Measurements from ENCODE around the gene PTH2.
A peak's percentile ranks its signal among the peaks of the same experiment; 100 is the strongest.

PTH2 gene

DNA sequence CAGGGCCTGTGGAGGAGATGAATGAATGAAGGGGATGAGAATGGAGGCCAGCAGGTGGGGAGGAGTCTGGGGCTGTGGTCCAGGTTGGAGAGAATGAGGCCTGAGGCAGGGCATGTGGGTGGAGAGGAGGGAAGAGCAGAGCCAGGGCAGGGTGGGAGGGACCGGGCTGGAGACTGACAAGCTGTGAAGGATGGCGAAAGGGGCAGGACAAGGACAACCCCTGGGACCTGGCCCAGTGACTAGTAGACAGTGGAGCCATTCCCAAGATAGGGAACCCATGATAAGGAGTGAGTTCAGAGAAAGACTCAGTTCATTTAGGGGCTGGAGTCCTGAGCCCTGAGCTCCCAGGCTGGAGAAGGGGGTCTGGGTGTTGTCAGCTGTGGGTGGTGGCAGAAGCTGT is 3.0 kb downstream of the PTH2 start:
- no peak overlapping the region for H3K9ac ChIP-seq (ENCODE audit: low read depth, low read length)
- H3K4me3 ChIP-seq (ENCODE audit: low read depth, low read length): no peak overlapping the region
- peaks cover 20% of the 10 kb centered on the region; the same call in 1 of the 2 replicates for H3K4me1 ChIP-seq (ENCODE audit: control insufficient read depth, insufficient read depth, low read length)
- H3K36me3 ChIP-seq (ENCODE audit: control insufficient read depth, insufficient read depth, low read length): no peaks in the 10 kb centered on the region
- H3K27ac ChIP-seq (ENCODE audit: low read depth, low read length): no peak overlapping the region
- H3K27me3 ChIP-seq (ENCODE audit: control insufficient read depth, insufficient read depth, low read length): peaks cover 40% of the 10 kb centered on the region
- no peaks in the 10 kb centered on the region for H3K9me3 ChIP-seq (ENCODE audit: control insufficient read depth, insufficient read depth, low read length)

GRCh38 chr19:49419173-49419572 is 4.1 kb downstream of the PTH2 start:
- Histone ChIP-seq H3K4me3 (ENCODE audit: low read depth, low read length) (no peak overlapping the region), H3K4me1 (ENCODE audit: control insufficient read depth, insufficient read depth, low read length) (peaks cover 24% of the 10 kb centered on the region; the same call in 1 of the 2 replicates), H3K9ac (ENCODE audit: low read depth, low read length) (no peak overlapping the region), H3K27ac (ENCODE audit: low read depth, low read length) (no peak overlapping the region), H3K36me3 (ENCODE audit: control insufficient read depth, insufficient read depth, low read length) (no peaks in the 10 kb centered on the region), H3K27me3 (ENCODE audit: control insufficient read depth, insufficient read depth, low read length) (peaks cover 30% of the 10 kb centered on the region), H3K9me3 (ENCODE audit: control insufficient read depth, insufficient read depth, low read length) (no peaks in the 10 kb centered on the region)

- Histone ChIP-seq H3K4me3 (ENCODE audit: low read depth, low read length) (no peak overlapping the region), H3K27me3 (ENCODE audit: control insufficient read depth, insufficient read depth, low read length) (peaks cover 23% of the 10 kb centered on the region), H3K27ac (ENCODE audit: low read depth, low read length) (no peak overlapping the region), H3K4me1 (ENCODE audit: control insufficient read depth, insufficient read depth, low read length) (peaks cover 20% of the 10 kb centered on the region; the same call in 1 of the 2 replicates), H3K36me3 (ENCODE audit: control insufficient read depth, insufficient read depth, low read length) (no peaks in the 10 kb centered on the region), H3K9me3 (ENCODE audit: control insufficient read depth, insufficient read depth, low read length) (no peaks in the 10 kb centered on the region), H3K9ac (ENCODE audit: low read depth, low read length) (no peak overlapping the region)
These were observed 4.7 kb downstream of the PTH2 start for GRCh38 chr19:49418511-49418910.

DNA sequence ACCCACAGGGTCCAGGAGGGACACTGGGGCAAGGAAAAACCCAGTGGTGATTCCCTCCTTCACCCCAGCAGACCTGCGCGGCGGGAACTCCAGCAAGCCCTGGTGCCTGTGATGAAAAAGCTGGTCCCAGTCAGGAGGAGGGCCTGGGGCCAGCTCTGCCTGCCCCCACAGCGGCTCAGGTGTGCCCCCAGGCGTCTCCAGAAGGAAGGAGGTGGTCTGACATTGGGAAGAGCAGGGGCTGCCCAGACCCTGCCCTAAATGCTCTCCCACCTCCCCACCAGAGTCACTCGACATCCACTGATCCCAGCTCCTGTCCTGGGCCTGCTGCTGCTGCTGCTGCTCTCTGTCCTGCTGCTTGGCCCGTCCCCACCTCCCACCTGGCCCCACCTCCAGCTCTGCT is 6.2 kb downstream of the PTH2 start:
- no peak overlapping the region for H3K9ac ChIP-seq (ENCODE audit: low read depth, low read length)
- H3K27me3 ChIP-seq (ENCODE audit: control insufficient read depth, insufficient read depth, low read length): peaks cover 9% of the 10 kb centered on the region
- no peak overlapping the region for H3K4me3 ChIP-seq (ENCODE audit: low read depth, low read length)
- H3K27ac ChIP-seq (ENCODE audit: low read depth, low read length): no peak overlapping the region
- H3K9me3 ChIP-seq (ENCODE audit: control insufficient read depth, insufficient read depth, low read length): no peaks in the 10 kb centered on the region
- H3K36me3 ChIP-seq (ENCODE audit: control insufficient read depth, insufficient read depth, low read length): no peaks in the 10 kb centered on the region
- H3K4me1 ChIP-seq (ENCODE audit: control insufficient read depth, insufficient read depth, low read length): peaks cover 18% of the 10 kb centered on the region; the same call in 1 of the 2 replicates

- H3K4me3 ChIP-seq (ENCODE audit: low read depth, low read length): no peak overlapping the region
- no peaks in the 10 kb centered on the region for H3K36me3 ChIP-seq (ENCODE audit: control insufficient read depth, insufficient read depth, low read length)
- H3K27ac ChIP-seq (ENCODE audit: low read depth, low read length): no peak overlapping the region
- H3K4me1 ChIP-seq (ENCODE audit: control insufficient read depth, insufficient read depth, low read length): peaks cover 18% of the 10 kb centered on the region; the same call in 1 of the 2 replicates
- no peaks in the 10 kb centered on the region for H3K27me3 ChIP-seq (ENCODE audit: control insufficient read depth, insufficient read depth, low read length)
- no peak overlapping the region for H3K9ac ChIP-seq (ENCODE audit: low read depth, low read length)
- no peaks in the 10 kb centered on the region for H3K9me3 ChIP-seq (ENCODE audit: control insufficient read depth, insufficient read depth, low read length)
These were observed 7.4 kb downstream of the PTH2 start for GRCh38 chr19:49415810-49416200.

- H3K4me1 ChIP-seq (ENCODE audit: control insufficient read depth, insufficient read depth, low read length): peaks cover 13% of the 10 kb centered on the region; the same call in 1 of the 2 replicates
- H3K27ac ChIP-seq (ENCODE audit: low read depth, low read length): peak overlapping the region; percentile 2
- H3K9me3 ChIP-seq (ENCODE audit: control insufficient read depth, insufficient read depth, low read length): no peaks in the 10 kb centered on the region
- H3K9ac ChIP-seq (ENCODE audit: low read depth, low read length): no peak overlapping the region
- H3K36me3 ChIP-seq (ENCODE audit: control insufficient read depth, insufficient read depth, low read length): no peaks in the 10 kb centered on the region
- H3K27me3 ChIP-seq (ENCODE audit: control insufficient read depth, insufficient read depth, low read length): no peaks in the 10 kb centered on the region
- H3K4me3 ChIP-seq (ENCODE audit: low read depth, low read length): no peak overlapping the region
These were observed 8.0 kb downstream of the PTH2 start for GRCh38 chr19:49415102-49415809.

GRCh38 chr19:49414256-49414655 is 9.0 kb downstream of the PTH2 start:
- Histone ChIP-seq H3K4me1 (ENCODE audit: control insufficient read depth, insufficient read depth, low read length) (peaks cover 12% of the 10 kb centered on the region; the same call in 1 of the 2 replicates), H3K9ac (ENCODE audit: low read depth, low read length) (no peak overlapping the region), H3K4me3 (ENCODE audit: low read depth, low read length) (no peak overlapping the region), H3K9me3 (ENCODE audit: control insufficient read depth, insufficient read depth, low read length) (no peaks in the 10 kb centered on the region), H3K36me3 (ENCODE audit: control insufficient read depth, insufficient read depth, low read length) (no peaks in the 10 kb centered on the region), H3K27me3 (ENCODE audit: control insufficient read depth, insufficient read depth, low read length) (no peaks in the 10 kb centered on the region), H3K27ac (ENCODE audit: low read depth, low read length) (no peak overlapping the region)

GRCh38 chr19:49413348-49413747 is 9.9 kb downstream of the PTH2 start:
- H3K36me3 ChIP-seq (ENCODE audit: control insufficient read depth, insufficient read depth, low read length): no peaks in the 10 kb centered on the region
- H3K27ac ChIP-seq (ENCODE audit: low read depth, low read length): no peak overlapping the region
- H3K4me3 ChIP-seq (ENCODE audit: low read depth, low read length): no peak overlapping the region

DNA sequence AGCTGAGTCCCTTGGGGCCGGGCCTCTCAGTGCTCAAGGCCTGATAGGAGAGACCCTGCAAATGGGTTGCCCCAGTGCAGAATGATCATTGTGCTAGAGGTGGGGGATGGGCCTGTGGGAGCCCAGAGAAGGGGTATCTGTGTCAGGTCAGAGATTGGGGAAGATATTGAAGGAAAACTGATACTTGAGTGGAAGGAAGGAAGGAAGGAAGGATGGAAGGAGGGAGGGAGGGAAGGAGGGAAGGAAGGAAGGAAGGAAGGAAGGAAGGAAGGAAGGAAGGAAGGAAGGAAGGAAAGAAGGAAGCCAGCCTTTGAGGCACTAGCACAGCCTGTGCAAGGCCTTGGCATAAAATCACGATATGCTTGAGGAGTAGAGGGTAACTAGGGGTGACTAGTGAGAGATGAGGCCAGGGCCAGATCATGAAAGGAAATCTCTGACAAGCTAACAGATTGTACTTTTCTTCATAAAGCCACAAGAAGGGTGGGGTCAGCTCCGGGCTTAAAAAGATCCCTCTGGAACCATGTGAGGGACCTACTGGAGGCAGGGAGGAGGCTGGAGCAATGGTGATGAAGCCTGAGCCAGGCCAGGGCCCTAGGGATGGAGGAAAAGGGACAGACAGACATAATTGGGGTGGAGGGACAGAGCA is 11.4 kb downstream of the PTH2 start:
- Histone ChIP-seq H3K9me3 (ENCODE audit: control insufficient read depth, insufficient read depth, low read length) (no peaks in the 10 kb centered on the region), H3K27me3 (ENCODE audit: control insufficient read depth, insufficient read depth, low read length) (no peaks in the 10 kb centered on the region), H3K9ac (ENCODE audit: low read depth, low read length) (no peak overlapping the region), H3K27ac (ENCODE audit: low read depth, low read length) (no peak overlapping the region), H3K4me1 (ENCODE audit: control insufficient read depth, insufficient read depth, low read length) (peaks cover 11% of the 10 kb centered on the region; the same call in 1 of the 2 replicates), H3K4me3 (ENCODE audit: low read depth, low read length) (no peak overlapping the region), H3K36me3 (ENCODE audit: control insufficient read depth, insufficient read depth, low read length) (no peaks in the 10 kb centered on the region)

More at GRCh38 chr19:49413348-49413747, 9.9 kb downstream of the PTH2 start:
- Histone ChIP-seq H3K9ac (ENCODE audit: low read depth, low read length) (no peak overlapping the region), H3K4me1 (ENCODE audit: control insufficient read depth, insufficient read depth, low read length) (peaks cover 12% of the 10 kb centered on the region; the same call in 1 of the 2 replicates), H3K27me3 (ENCODE audit: control insufficient read depth, insufficient read depth, low read length) (no peaks in the 10 kb centered on the region), H3K9me3 (ENCODE audit: control insufficient read depth, insufficient read depth, low read length) (no peaks in the 10 kb centered on the region)

- Histone ChIP-seq H3K27me3 (ENCODE audit: control insufficient read depth, insufficient read depth, low read length) (no peaks in the 10 kb centered on the region), H3K9me3 (ENCODE audit: control insufficient read depth, insufficient read depth, low read length) (no peaks in the 10 kb centered on the region), H3K4me1 (ENCODE audit: control insufficient read depth, insufficient read depth, low read length) (peaks cover 1% of the 10 kb centered on the region), H3K36me3 (ENCODE audit: control insufficient read depth, insufficient read depth, low read length) (no peaks in the 10 kb centered on the region), H3K27ac (ENCODE audit: low read depth, low read length) (no peak overlapping the region), H3K9ac (ENCODE audit: low read depth, low read length) (no peak overlapping the region), H3K4me3 (ENCODE audit: low read depth, low read length) (no peak overlapping the region)
These were observed 13.7 kb downstream of the PTH2 start for GRCh38 chr19:49409441-49410029.
